CD4-positive, CD25-positive, alpha-beta regulatory T cell (primary cell): ENCODE results near the gene MRPL50. TPM values are rescaled to one million over a fixed set of nuclear protein-coding genes. Genes with fewer than 3 reads are reported as not detected.
"Not testable (repeated sequence)": the region's sequence is repeated elsewhere in the genome, so short reads cannot be mapped to it uniquely, and the experiment has no call there.

Experiments
- ATAC-seq, 2 donors: fragments of 150-1000 bp; cut with Tn5 transposase; one replicate each; pipeline ENCODE4 v1.10.0; 2021; ENCODE audit warnings: low read depth in 2 of 2, moderate number of reproducible peaks in 2 of 2, moderate library complexity in 1 of 2
- DNase-seq, 3 donors: peaks; one replicate each; pipeline versions ENCODE4 v3.0.0 to v3.0.0-alpha.2; 2012 to 2022; ENCODE audit warnings: mixed read lengths in 1 of 3
- H3K27ac ChIP-seq: one replicate; pipeline ENCODE4 v1.7.0; 2013; ENCODE audit warnings: mild to moderate bottlenecking, low read length; ENCODE audit not compliant: insufficient read depth, poor library complexity, severe bottlenecking
- H3K27me3 ChIP-seq: one replicate; pipeline ENCODE4 v1.7.0; 2013; ENCODE audit warnings: low read length; ENCODE audit not compliant: control insufficient read depth, insufficient read depth
- H3K36me3 ChIP-seq: one replicate; pipeline ENCODE4 v1.7.0; 2013; ENCODE audit warnings: mild to moderate bottlenecking, low read length, moderate library complexity; ENCODE audit not compliant: control insufficient read depth, insufficient read depth
- H3K4me1 ChIP-seq: 2 replicates; pipeline ENCODE4 v1.7.0; 2013; ENCODE audit warnings: mild to moderate bottlenecking, low read length; ENCODE audit not compliant: insufficient read depth, control insufficient read depth, poor library complexity, severe bottlenecking
- H3K4me3 ChIP-seq: one replicate; pipeline ENCODE4 v1.7.0; 2013; ENCODE audit warnings: low read depth, mild to moderate bottlenecking, low read length, moderate library complexity
- H3K9me3 ChIP-seq, 2 experiments: 1 replicate in 1 of 2; 2 replicates in 1 of 2; pipeline ENCODE4 v1.7.0; 2013; ENCODE audit warnings: low read length in 2 of 2, mild to moderate bottlenecking in 1 of 2, moderate library complexity in 1 of 2; ENCODE audit not compliant: control insufficient read depth in 2 of 2
- H3K27ac Mint-ChIP-seq, 3 donors: one replicate each; pipeline ENCODE4 v1.8.0; 2020 to 2022; ENCODE audit warnings: mild to moderate bottlenecking in 3 of 3, mixed read lengths in 3 of 3, moderate library complexity in 2 of 3
- H3K27me3 Mint-ChIP-seq: one replicate; pipeline ENCODE4 v1.8.0; 2022; ENCODE audit warnings: mild to moderate bottlenecking, mixed read lengths
- H3K36me3 Mint-ChIP-seq: one replicate; pipeline ENCODE4 v1.8.0; 2020; ENCODE audit warnings: mixed read lengths
- H3K4me1 Mint-ChIP-seq, 4 donors: one replicate each; pipeline ENCODE4 v1.8.0; 2020 to 2022; ENCODE audit warnings: mixed read lengths in 4 of 4, mild to moderate bottlenecking in 1 of 4
- H3K4me3 Mint-ChIP-seq, 4 donors: one replicate each; pipeline ENCODE4 v1.8.0; 2020 to 2022; ENCODE audit warnings: mild to moderate bottlenecking in 4 of 4, mixed read lengths in 4 of 4, moderate library complexity in 3 of 4
- H3K9me3 Mint-ChIP-seq, 7 donors: one replicate each; pipeline ENCODE4 v1.8.0; 2020 to 2022; ENCODE audit warnings: mixed read lengths in 7 of 7, mild to moderate bottlenecking in 3 of 7, moderate library complexity in 2 of 7
- polyA plus RNA-seq, 4 donors: library from polyadenylated mRNA; unstranded; fragments of 300-500 nt; fragmentation: Illumina TruSeq; gene quantifications; one replicate each; pipeline ENCODE4 v1.2.3, GENCODE V29; 2021
- total RNA-seq: library from RNA; stranded (reverse); gene quantifications from one replicate; pipeline ENCODE4 v1.2.3, GENCODE V29; 2022

Gene MRPL50
- total and polyA plus RNA-seq, 5 donors from 2014 or later = 8.5 to 26.2 (median 18.1) TPM

DNA sequence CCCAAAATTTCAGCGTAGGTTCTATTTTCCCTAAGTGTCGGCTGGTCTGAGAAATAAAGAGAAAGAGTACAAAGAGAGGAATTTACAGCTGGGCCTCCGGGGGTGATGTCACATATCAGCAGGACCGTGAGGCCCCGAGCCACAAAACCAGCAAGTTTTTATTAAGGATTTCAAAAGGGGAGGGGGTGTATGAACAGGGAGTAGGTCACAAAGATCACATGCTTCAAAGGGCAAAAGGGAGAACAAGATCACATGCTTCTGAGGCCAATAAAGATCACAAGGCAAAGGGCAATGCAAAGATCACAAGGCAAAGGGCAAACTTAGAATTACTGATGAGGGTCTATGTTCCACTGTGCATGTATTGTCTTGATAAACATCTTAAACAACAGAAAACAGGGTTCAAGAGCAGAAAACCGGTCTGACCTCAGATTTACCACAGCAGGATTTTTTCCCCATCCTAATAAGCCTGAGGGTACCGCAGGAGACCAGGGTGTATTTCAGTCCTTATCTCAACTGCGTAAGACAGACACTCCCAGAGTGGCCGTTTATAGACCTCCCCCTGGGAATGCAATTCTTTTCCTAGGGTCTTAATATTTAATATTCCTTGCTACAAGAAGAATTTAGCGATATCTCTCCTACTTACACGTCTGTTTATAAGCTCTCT, 13.4 kb downstream of the MRPL50 start, which contains the start of gene BAAT:
BAAT (minus strand) TSS at position 134 of the 664 bp plus-strand sequence. CDS start 13,602 bp downstream, outside the sequence.
- not testable (repeated sequence) for H3K27me3 ChIP-seq, ATAC-seq, H3K4me3 ChIP-seq, H3K27ac Mint-ChIP-seq, H3K4me1 Mint-ChIP-seq, H3K27me3 Mint-ChIP-seq, H3K27ac ChIP-seq, H3K4me1 ChIP-seq, DNase-seq, H3K4me3 Mint-ChIP-seq, H3K9me3 ChIP-seq
- H3K9me3 Mint-ChIP-seq = peaks cover 0 to 11% (median 6%) of the 10 kb centered on the region in 7 donors
- H3K36me3 ChIP-seq = peaks cover 11% of the 10 kb centered on the region
- peaks cover 13% of the 10 kb centered on the region for H3K36me3 Mint-ChIP-seq

GRCh38 chr9:101383361-101383760, 15.1 kb downstream of the MRPL50 start:
- Mint-ChIP-seq H3K27ac (no peak overlapping the region), H3K4me3 (no peak overlapping the region), H3K36me3 (peaks cover 6% of the 10 kb centered on the region), H3K27me3 (peaks cover 2% of the 10 kb centered on the region), H3K9me3 (peaks cover under 1 to 11% (median 6%) of the 10 kb centered on the region in 7 donors), H3K4me1 (peaks cover 0 to 7% (median 4%) of the 10 kb centered on the region in 4 donors)
- Histone ChIP-seq H3K36me3 (peaks cover 1% of the 10 kb centered on the region), H3K27me3 (no peaks in the 10 kb centered on the region), H3K27ac (no peak overlapping the region), H3K9me3 (peaks cover 3 to 7% of the 10 kb centered on the region in 2 experiments), H3K4me3 (no peak overlapping the region), H3K4me1 (no peaks in the 10 kb centered on the region)
- no peak for DNase-seq
- ATAC-seq = no peak

DNA sequence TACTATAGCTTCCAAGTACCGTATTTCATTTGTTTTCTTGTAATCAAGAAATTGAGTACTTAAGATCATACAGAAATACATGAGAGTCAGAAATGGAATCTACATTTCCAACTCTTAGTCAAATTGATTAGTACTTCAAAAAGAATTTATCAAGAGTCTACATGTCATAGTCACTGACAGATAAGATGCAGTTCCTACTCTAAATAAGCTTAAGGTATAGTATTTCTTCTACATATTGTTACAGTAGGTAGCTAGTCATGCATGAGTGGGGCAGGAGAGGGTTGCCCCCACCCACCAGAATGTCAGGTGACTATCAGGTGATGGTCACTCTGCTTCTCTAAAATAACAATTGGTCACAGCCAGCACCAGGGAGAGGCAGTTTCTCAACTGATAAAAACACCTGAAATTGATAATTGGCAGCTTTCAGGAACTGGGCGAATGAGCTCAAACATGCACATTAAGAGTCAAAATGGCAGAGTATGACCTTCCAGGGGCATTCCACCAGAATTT, 16.5 kb downstream of the MRPL50 start:
- DNase-seq (no peak), ATAC-seq (no peak)
- Mint-ChIP-seq H3K36me3 (no peaks in the 10 kb centered on the region), H3K4me1 (no peaks in the 10 kb centered on the region), H3K27ac (no peak overlapping the region), H3K4me3 (no peak overlapping the region), H3K9me3 (peaks cover 1 to 11% (median 7%) of the 10 kb centered on the region in 7 donors), H3K27me3 (peaks cover 9% of the 10 kb centered on the region)
- no peak overlapping the region for H3K27ac ChIP-seq
- peaks cover 3 to 7% of the 10 kb centered on the region in 2 experiments for H3K9me3 ChIP-seq
- H3K27me3 ChIP-seq = no peaks in the 10 kb centered on the region
- H3K4me3 ChIP-seq = no peak overlapping the region
- no peaks in the 10 kb centered on the region for H3K36me3 ChIP-seq
- no peaks in the 10 kb centered on the region for H3K4me1 ChIP-seq

DNA sequence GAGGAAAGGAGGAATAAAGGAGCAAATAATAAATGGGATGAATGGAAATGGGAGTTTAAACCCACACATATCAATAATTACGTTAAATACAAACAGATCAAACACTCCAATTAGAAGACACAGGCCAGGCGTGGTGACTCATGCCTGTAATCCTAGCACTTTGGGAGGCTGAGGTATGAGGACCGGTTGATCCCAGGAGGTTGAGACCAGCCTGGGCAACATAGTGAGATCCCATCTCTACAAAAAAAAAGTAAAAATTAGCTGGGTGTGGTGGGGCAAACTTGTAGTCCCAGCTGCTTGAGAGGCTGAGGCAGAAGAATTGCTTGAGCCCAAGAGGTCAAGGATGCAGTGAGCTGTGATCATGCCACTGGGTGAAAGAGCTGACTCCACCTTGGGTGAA, 17.3 kb downstream of the MRPL50 start:
- DNase-seq (no peak), ATAC-seq (no peak)
- Mint-ChIP-seq H3K9me3 (peaks cover 1 to 11% (median 7%) of the 10 kb centered on the region in 7 donors), H3K27ac (no peak overlapping the region), H3K27me3 (peaks cover 9% of the 10 kb centered on the region), H3K4me1 (no peaks in the 10 kb centered on the region), H3K4me3 (no peak overlapping the region), H3K36me3 (no peaks in the 10 kb centered on the region)
- Histone ChIP-seq H3K4me1 (no peaks in the 10 kb centered on the region), H3K27me3 (no peaks in the 10 kb centered on the region), H3K36me3 (no peaks in the 10 kb centered on the region), H3K27ac (no peak overlapping the region), H3K9me3 (peaks cover 3 to 7% of the 10 kb centered on the region in 2 experiments), H3K4me3 (no peak overlapping the region)

- Histone ChIP-seq H3K9me3 (peaks cover 3 to 5% of the 10 kb centered on the region in 2 experiments), H3K4me3 (no peak overlapping the region), H3K4me1 (no peaks in the 10 kb centered on the region), H3K36me3 (no peaks in the 10 kb centered on the region), H3K27me3 (no peaks in the 10 kb centered on the region), H3K27ac (no peak overlapping the region)
- Mint-ChIP-seq H3K4me1 (no peaks in the 10 kb centered on the region), H3K4me3 (no peak overlapping the region), H3K9me3 (peaks cover 1 to 9% (median 7%) of the 10 kb centered on the region in 7 donors), H3K27ac (no peak overlapping the region), H3K27me3 (peaks cover 9% of the 10 kb centered on the region), H3K36me3 (no peaks in the 10 kb centered on the region)
- no peak for DNase-seq
- ATAC-seq = no peak
These were observed 18.1 kb downstream of the MRPL50 start for GRCh38 chr9:101380295-101380694.

- DNase-seq (no peak), ATAC-seq (no peak)
- Mint-ChIP-seq H3K27ac (no peak overlapping the region), H3K27me3 (peaks cover 9% of the 10 kb centered on the region), H3K9me3 (peaks cover 0 to 4% (median 0%) of the 10 kb centered on the region in 7 donors), H3K4me1 (no peaks in the 10 kb centered on the region), H3K4me3 (no peak overlapping the region), H3K36me3 (no peaks in the 10 kb centered on the region)
- no peaks in the 10 kb centered on the region for H3K36me3 ChIP-seq
- H3K27ac ChIP-seq = no peak overlapping the region
- H3K9me3 ChIP-seq = no peaks in the 10 kb centered on the region
- H3K4me1 ChIP-seq = no peaks in the 10 kb centered on the region
- no peak overlapping the region for H3K4me3 ChIP-seq
- H3K27me3 ChIP-seq = peaks cover 5% of the 10 kb centered on the region
These were observed 22.1 kb downstream of the MRPL50 start for GRCh38 chr9:101376111-101376848.

DNA sequence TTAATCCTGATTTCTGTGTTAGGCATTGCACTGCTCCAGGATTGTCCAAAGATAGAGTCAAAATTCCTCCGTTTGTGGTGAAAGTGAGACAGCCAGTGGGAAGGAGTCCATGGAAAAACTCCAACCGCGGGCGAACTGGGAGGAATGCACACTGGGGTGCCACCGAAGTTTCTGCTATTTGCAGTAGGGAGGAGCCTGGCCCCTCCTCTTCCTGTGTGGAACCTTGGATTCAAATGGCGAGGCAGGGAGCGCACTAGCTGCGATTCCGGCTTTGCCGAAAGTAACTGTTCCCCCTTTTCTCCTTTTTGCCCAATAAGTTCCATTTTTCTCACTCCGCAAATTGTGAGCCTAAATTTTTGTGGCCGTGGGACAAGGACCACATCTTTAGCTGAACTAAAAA, 22.9 kb downstream of the MRPL50 start:
- no peaks in the 10 kb centered on the region for H3K4me1 ChIP-seq
- H3K27ac Mint-ChIP-seq = no peak overlapping the region
- H3K27me3 ChIP-seq = peaks cover 6% of the 10 kb centered on the region
- no peaks in the 10 kb centered on the region for H3K36me3 Mint-ChIP-seq
- no peak overlapping the region for H3K4me3 ChIP-seq
- H3K4me3 Mint-ChIP-seq = no peak overlapping the region
- H3K36me3 ChIP-seq = no peaks in the 10 kb centered on the region
- H3K27ac ChIP-seq = no peak overlapping the region
- no peaks in the 10 kb centered on the region for H3K9me3 ChIP-seq
- no peaks in the 10 kb centered on the region for H3K4me1 Mint-ChIP-seq
- no peak for ATAC-seq
- no peak for DNase-seq
- peaks cover 0 to 4% (median 0%) of the 10 kb centered on the region in 7 donors for H3K9me3 Mint-ChIP-seq
- peaks cover 9% of the 10 kb centered on the region for H3K27me3 Mint-ChIP-seq
